H1 (cell line): ENCODE data around the gene ABCD1. TPM values are rescaled to one million over a fixed set of nuclear protein-coding genes. Genes with fewer than 3 reads are reported as not detected.

Experiments
- CTCF ChIA-PET: fragments of 300-600 bp; sonication (Branson Sonifier 250); formaldehyde crosslinking; loops from one replicate; lab custom pipeline; 2021; ENCODE audit not compliant: partially characterized antibody; lab: Charles Lee
- POLR2A ChIA-PET: fragments of 300-600 bp; sonication (Branson Sonifier 250); formaldehyde crosslinking; loops from one replicate; lab custom pipeline; 2021; ENCODE audit warnings: inconsistent platforms; ENCODE audit not compliant: partially characterized antibody; lab: Charles Lee
- DNase-seq, 2 experiments: peaks; one replicate each; pipeline versions ENCODE4 v3.0.0 to v3.0.0-alpha.2; 2010 to 2022; ENCODE audit warnings: low spot score in 2 of 2, low read depth in 1 of 2, mixed read lengths in 1 of 2
- FAIRE-seq: peaks from 2 replicates; lab custom pipeline; 2011; peaks lifted over from hg19 to GRCh38; lab: Jason Lieb, UNC
- H2AFZ ChIP-seq: 2 replicates; pipeline ENCODE4 v1.8.1; 2012; ENCODE audit warnings: low read length, inconsistent platforms
- H2AK5ac ChIP-seq: 2 replicates; pipeline ENCODE4 v1.6.1; 2013; ENCODE audit warnings: low read depth, low read length
- H2BK120ac ChIP-seq: replicated peaks from 2 replicates; pipeline ENCODE3; 2013; ENCODE audit warnings: low read depth, low read length, inconsistent platforms
- H2BK12ac ChIP-seq: 2 replicates; pipeline ENCODE4 v1.6.1; 2013; ENCODE audit warnings: low read depth, low read length
- H2BK15ac ChIP-seq: 2 replicates; pipeline ENCODE4 v1.6.1; 2013; ENCODE audit warnings: low read length
- H2BK20ac ChIP-seq: 2 replicates; pipeline ENCODE4 v1.6.1; 2013; ENCODE audit warnings: low read length
- H2BK5ac ChIP-seq: 2 replicates; pipeline ENCODE4 v1.6.1; 2013; ENCODE audit warnings: low read depth, low read length
- H3K14ac ChIP-seq: 2 replicates; pipeline ENCODE4 v1.6.1; 2013; ENCODE audit warnings: inconsistent platforms; ENCODE audit not compliant: insufficient read length
- H3K18ac ChIP-seq: 2 replicates; pipeline ENCODE4 v1.6.1; 2013; ENCODE audit warnings: low read length; ENCODE audit errors: extremely low read depth
- H3K23ac ChIP-seq: 2 replicates; pipeline ENCODE4 v1.6.1; 2013; ENCODE audit warnings: inconsistent platforms; ENCODE audit not compliant: insufficient read length
- H3K23me2 ChIP-seq: 2 replicates; pipeline ENCODE4 v1.6.1; 2013; ENCODE audit warnings: low read depth, low read length
- H3K27ac ChIP-seq: 2 replicates; pipeline ENCODE4 v1.6.1; 2011; ENCODE audit warnings: low read depth, low read length, inconsistent platforms
- H3K27me3 ChIP-seq, 4 experiments: replicated peaks in 1 of 4; 1 replicate in 1 of 4; 2 replicates in 3 of 4; pipeline versions ENCODE4 v1.6.1 to v1.8.1; 2011 to 2013; ENCODE audit warnings: low read length in 3 of 4, mild to moderate bottlenecking in 3 of 4, inconsistent platforms in 2 of 4, mixed read lengths in 2 of 4, moderate library complexity in 1 of 4; ENCODE audit not compliant: control insufficient read depth in 3 of 4, insufficient read depth in 3 of 4; ENCODE audit errors: extremely low read depth in 1 of 4
- H3K36me3 ChIP-seq, 4 experiments: 2 replicates each; pipeline versions ENCODE4 v1.6.1 to v1.8.1; 2011 to 2013; ENCODE audit warnings: mild to moderate bottlenecking in 4 of 4, low read length in 3 of 4, moderate library complexity in 2 of 4, control low read depth in 1 of 4, inconsistent platforms in 1 of 4; ENCODE audit not compliant: insufficient read depth in 4 of 4, control insufficient read depth in 2 of 4
- H3K4ac ChIP-seq: replicated peaks from 2 replicates; pipeline ENCODE3; 2013; ENCODE audit warnings: low read length, low read depth, mixed read lengths, inconsistent platforms; ENCODE audit not compliant: insufficient read length
- H3K4me1 ChIP-seq, 4 experiments: replicated peaks in 1 of 4; 1 replicate in 1 of 4; 2 replicates in 3 of 4; pipeline versions ENCODE4 v1.6.1 to v1.8.1; 2011 to 2013; ENCODE audit warnings: low read length in 3 of 4, inconsistent platforms in 2 of 4, mixed read lengths in 1 of 4; ENCODE audit not compliant: insufficient read depth in 4 of 4, control insufficient read depth in 3 of 4
- H3K4me2 ChIP-seq, 2 experiments: 2 replicates each; pipeline versions ENCODE4 v1.6.1 to v1.8.1; 2011 to 2013; ENCODE audit warnings: low read depth in 2 of 2, low read length in 2 of 2, control low read depth in 1 of 2, inconsistent platforms in 1 of 2, mild to moderate bottlenecking in 1 of 2; ENCODE audit not compliant: insufficient read depth in 1 of 2
- H3K4me3 ChIP-seq, 4 experiments: fragments of 200-600, 300-600 bp in 1 of 4; sonication (generic), shearing (Covaris generic), sonication (Bioruptor Twin) in 1 of 4; 2 replicates each; pipeline versions ENCODE4 v1.5.1 to v1.8.1; 2011 to 2016; ENCODE audit warnings: low read length in 4 of 4, low read depth in 3 of 4, control low read depth in 2 of 4, inconsistent platforms in 2 of 4, mild to moderate bottlenecking in 2 of 4, mixed read lengths in 1 of 4, moderate library complexity in 1 of 4; ENCODE audit not compliant: insufficient read depth in 2 of 4; ENCODE audit errors: extremely low read depth in 1 of 4
- H3K56ac ChIP-seq: replicated peaks from 2 replicates; pipeline ENCODE3; 2013; ENCODE audit warnings: low read depth, mild to moderate bottlenecking, mixed read lengths, low read length, inconsistent platforms; ENCODE audit not compliant: insufficient read length
- H3K79me1 ChIP-seq: 2 replicates; pipeline ENCODE4 v1.6.1; 2013; ENCODE audit warnings: low read depth, low read length, control low read depth
- H3K79me2 ChIP-seq, 2 experiments: 2 replicates each; pipeline versions ENCODE4 v1.6.1 to v1.8.1; 2012 to 2013; ENCODE audit warnings: low read length in 2 of 2, mild to moderate bottlenecking in 2 of 2, inconsistent platforms in 1 of 2; ENCODE audit not compliant: insufficient read depth in 2 of 2, control insufficient read depth in 1 of 2
- H3K9ac ChIP-seq, 4 experiments: replicated peaks in 1 of 4; 1 replicate in 1 of 4; 2 replicates in 3 of 4; pipeline versions ENCODE4 v1.6.1 to v1.8.1; 2011 to 2013; ENCODE audit warnings: low read depth in 3 of 4, low read length in 3 of 4, control low read depth in 2 of 4, mild to moderate bottlenecking in 2 of 4, moderate library complexity in 2 of 4, inconsistent platforms in 1 of 4; ENCODE audit errors: extremely low read depth in 1 of 4
- H3K9me3 ChIP-seq, 2 experiments: 2 replicates each; pipeline versions ENCODE4 v1.6.1 to v1.8.1; 2012 to 2013; ENCODE audit warnings: mild to moderate bottlenecking in 2 of 2, moderate library complexity in 2 of 2, control low read depth in 1 of 2, inconsistent platforms in 1 of 2, low read depth in 1 of 2, low read length in 1 of 2, mixed read lengths in 1 of 2; ENCODE audit not compliant: insufficient read depth in 2 of 2
- H4K20me1 ChIP-seq, 2 experiments: replicated peaks in 1 of 2; 2 replicates each; pipeline versions ENCODE3 to v1.8.1; 2011 to 2013; ENCODE audit warnings: inconsistent platforms in 2 of 2, low read length in 2 of 2, mild to moderate bottlenecking in 1 of 2; ENCODE audit not compliant: insufficient read depth in 2 of 2, control insufficient read depth in 1 of 2
- H4K5ac ChIP-seq: 2 replicates; pipeline ENCODE4 v1.6.1; 2013; ENCODE audit warnings: low read length, low read depth, mixed read lengths, inconsistent platforms; ENCODE audit not compliant: insufficient read length
- H4K8ac ChIP-seq: 2 replicates; pipeline ENCODE4 v1.8.0; 2013; ENCODE audit warnings: mild to moderate bottlenecking, moderate library complexity, low read length, inconsistent platforms; ENCODE audit not compliant: insufficient read depth; ENCODE audit errors: extremely low read depth
- H4K91ac ChIP-seq: replicated peaks from 2 replicates; pipeline ENCODE3; 2013; ENCODE audit warnings: low read length, mixed read lengths, inconsistent platforms; ENCODE audit not compliant: insufficient read length
- CBX5 ChIP-seq: fragments of 300-800, 300-1000 bp; sonication (generic); IDR thresholded peaks from 2 replicates; pipeline ENCODE4 v1.7.1; 2016; ENCODE audit warnings: antibody characterized with exemption, low read length, low read depth
- EP300 ChIP-seq, 2 experiments: IDR thresholded peaks; 1 replicate in 1 of 2; 2 replicates in 1 of 2; pipeline ENCODE4 v1.6.1; 2011 to 2012; ENCODE audit warnings: low read depth in 2 of 2, low read length in 2 of 2, mild to moderate bottlenecking in 2 of 2, borderline replicate concordance in 1 of 2, inconsistent platforms in 1 of 2, moderate library complexity in 1 of 2
- GTF2F1 ChIP-seq: IDR thresholded peaks from 2 replicates; pipeline ENCODE4 v1.6.1; 2012; ENCODE audit warnings: low read depth, low read length, improper control_type of control experiment, borderline replicate concordance
- KDM4A ChIP-seq: IDR thresholded peaks from one replicate; pipeline ENCODE4 v1.7.1; 2012; ENCODE audit warnings: low read depth, mild to moderate bottlenecking, moderate library complexity, low read length, inconsistent platforms; ENCODE audit not compliant: severe bottlenecking
- POU5F1 ChIP-seq: IDR thresholded peaks from 2 replicates; pipeline ENCODE4 v1.6.1; 2011; ENCODE audit warnings: low read depth, mild to moderate bottlenecking, low read length, moderate library complexity
- RXRA ChIP-seq: IDR thresholded peaks from 2 replicates; pipeline ENCODE4 v1.6.1; 2011; ENCODE audit warnings: low read depth, mild to moderate bottlenecking, low read length, moderate library complexity; ENCODE audit not compliant: insufficient read depth
- SIX5 ChIP-seq: IDR thresholded peaks from 2 replicates; pipeline ENCODE4 v1.6.1; 2011; ENCODE audit warnings: mild to moderate bottlenecking, low read depth, low read length
- USF2 ChIP-seq: IDR thresholded peaks from 2 replicates; pipeline ENCODE4 v1.6.1; 2011; ENCODE audit warnings: low read length, improper control_type of control experiment
- ZNF274 ChIP-seq: IDR thresholded peaks from 2 replicates; pipeline ENCODE4 v1.7.0; 2012; ENCODE audit warnings: low read length, borderline replicate concordance; ENCODE audit errors: extremely low read depth
- WGBS, 2 experiments: shearing (Covaris generic) in 1 of 2; methylation state at CpG; one replicate each; pipeline versions ENCODE4 v1.1.6 to v1.1.7; 2013 to 2015; ENCODE audit warnings: low lambda C conversion rate in 2 of 2, mixed read lengths in 2 of 2, inconsistent platforms in 1 of 2, low coverage in 1 of 2, missing lambda C conversion rate in 1 of 2; ENCODE audit not compliant: insufficient replicate concordance in 2 of 2, insufficient coverage in 1 of 2, insufficient read length in 1 of 2; ENCODE audit errors: extremely low coverage in 1 of 2, missing lambda C conversion rate in 1 of 2; 5-methylcytosine and 5-hydroxymethylcytosine counted together
- polyA plus RNA-seq, 7 experiments: library from polyadenylated mRNA; depleted of rRNA in 3 of 7; stranded (reverse) in 5 of 7; unstranded in 2 of 7; fragments of >200 nt in 5 of 7; fragments of 200-250 nt in 2 of 7; gene quantifications; 1 replicate in 5 of 7; 2 replicates in 1 of 7; 4 replicates in 1 of 7; pipeline versions ENCODE4 v1.2.1 to v1.2.3, GENCODE V29; 2011 to 2013; ENCODE audit warnings: missing spikeins in 2 of 7, mixed read lengths in 2 of 7
- total RNA-seq: library from RNA; stranded (reverse); fragmentation: NEBNext Ultra II Directional; extraction: Animal tissue kit (Norgen Biotek cat#: 25700); gene quantifications from 2 replicates; pipeline ENCODE4 v1.2.1, GENCODE V29; 2021
- TF ChIP-seq, protein P1 (sequence below): IDR thresholded peaks from 2 replicates; pipeline ENCODE4 v1.6.1; 2012; ENCODE audit warnings: low read length, inconsistent platforms

Gene ABCD1
- total and polyA plus RNA-seq, 2 of the 8 experiments (the other 6 are each of a cell fraction or from before 2014, with no cell fraction given), result 3.1 to 6.6 TPM

DNA sequence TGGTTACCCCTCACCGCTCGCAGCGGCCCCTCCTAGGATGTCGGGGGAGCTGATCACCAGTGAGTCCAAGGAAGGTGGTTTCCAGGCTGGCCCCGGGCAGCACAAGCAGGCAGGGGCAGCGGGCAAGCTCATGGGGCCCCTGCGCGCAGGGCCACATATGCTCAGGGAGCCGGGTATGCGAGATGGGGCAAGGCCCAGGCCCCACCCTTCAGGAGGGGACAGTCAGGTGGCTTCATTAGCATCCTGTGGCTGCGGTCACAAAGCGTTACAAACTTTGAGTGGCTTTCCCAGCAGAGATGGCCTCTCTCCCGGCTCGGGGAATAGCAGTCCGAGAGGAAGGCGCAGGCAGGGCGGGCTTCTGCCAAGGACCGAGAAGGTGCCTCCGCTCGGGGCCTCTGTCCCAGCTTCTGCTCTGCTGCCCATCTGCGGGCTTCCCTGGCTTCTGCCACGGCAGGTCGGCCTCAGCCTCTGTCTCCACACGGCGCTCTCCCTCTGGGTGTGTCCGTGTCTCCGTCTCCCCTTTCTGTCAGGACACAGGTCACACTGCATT is 13.5 kb downstream of the ABCD1 start:
- FAIRE-seq (no peak), DNase-seq (no peak)
- Histone ChIP-seq H3K56ac (no peak overlapping the region), H3K79me2 (no peaks in the 10 kb centered on the region), H2BK12ac (no peak overlapping the region), H3K4ac (no peak overlapping the region), H2BK120ac (no peak overlapping the region), H4K20me1 (no peaks in the 10 kb centered on the region), H4K5ac (no peak overlapping the region), H2AK5ac (no peak overlapping the region), H3K4me1 (peaks cover 0 to 4% (median under 1%) of the 10 kb centered on the region in 4 experiments; a peak in 5 of 7 replicates), H3K23ac (no peak overlapping the region), H3K27ac (no peak overlapping the region), H4K91ac (no peak overlapping the region), H3K18ac (no peak overlapping the region), H2BK15ac (no peak overlapping the region), H3K4me2 (no peak overlapping the region), H3K4me3 (no peak overlapping the region), H2BK5ac (no peak overlapping the region), H3K79me1 (no peaks in the 10 kb centered on the region), H3K9ac (no peak overlapping the region), H3K36me3 (no peaks in the 10 kb centered on the region), H2AFZ (no peak overlapping the region), H4K8ac (no peak overlapping the region), H2BK20ac (no peak overlapping the region), H3K27me3 (no peaks in the 10 kb centered on the region), H3K14ac (no peak overlapping the region), H3K9me3 (no peaks in the 10 kb centered on the region), H3K23me2 (no peaks in the 10 kb centered on the region)
- POLR2A ChIA-PET, result no interaction called here
- WGBS, 2 experiments, result 91% methylated on average over 11 of the region's 27 CpGs; no CpG with 5 or more reads in 1 of the 2 experiments
- CTCF ChIA-PET, result interaction anchor here (0.7 to 1.8 kb wide), 3 partner anchors 9 to 159 kb away, joined by 3 to 4 read pairs (median 3); no protein-coding TSS in a partner anchor
- TF ChIP-seq KDM4A (no peak), EP300 (IDR thresholded peaks at IDR 0.05; ENCODE audit: borderline replicate concordance in 1 of 2, low read depth in 2 of 2, low read length in 2 of 2) (no peak), ZNF274 (no peak), POU5F1 (no peak), SIX5 (no peak), CBX5 (no peak), RXRA (no peak), USF2 (no peak), GTF2F1 (no peak)
- TF ChIP-seq, protein P1, sequence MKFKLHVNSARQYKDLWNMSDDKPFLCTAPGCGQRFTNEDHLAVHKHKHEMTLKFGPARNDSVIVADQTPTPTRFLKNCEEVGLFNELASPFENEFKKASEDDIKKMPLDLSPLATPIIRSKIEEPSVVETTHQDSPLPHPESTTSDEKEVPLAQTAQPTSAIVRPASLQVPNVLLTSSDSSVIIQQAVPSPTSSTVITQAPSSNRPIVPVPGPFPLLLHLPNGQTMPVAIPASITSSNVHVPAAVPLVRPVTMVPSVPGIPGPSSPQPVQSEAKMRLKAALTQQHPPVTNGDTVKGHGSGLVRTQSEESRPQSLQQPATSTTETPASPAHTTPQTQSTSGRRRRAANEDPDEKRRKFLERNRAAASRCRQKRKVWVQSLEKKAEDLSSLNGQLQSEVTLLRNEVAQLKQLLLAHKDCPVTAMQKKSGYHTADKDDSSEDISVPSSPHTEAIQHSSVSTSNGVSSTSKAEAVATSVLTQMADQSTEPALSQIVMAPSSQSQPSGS, result no peak
